ENCODE data around the gene FAM3D. TPM values are rescaled to one million over a fixed set of nuclear protein-coding genes. Genes with fewer than 3 reads are reported as not detected.

FAM3D gene
- total RNA-seq, 1 experiment from 2014 or later, result 0.32 TPM

GRCh38 chr3:58626841-58627569, 39.6 kb downstream of the FAM3D start:
- H3K4me2 ChIP-seq (ENCODE audit: low read length), result no peak overlapping the region
- TF ChIP-seq SIN3A (IDR thresholded peaks at IDR 0.05; ENCODE audit: low read depth) (no peak), CTCF (IDR thresholded peaks at IDR 0.05 in 2 of 3, conservative IDR thresholded peaks at IDR 0.05 in 1 of 3; ENCODE audit: borderline replicate concordance in 1 of 3, insufficient read depth in 1 of 3, low read depth in 2 of 3, low read length in 2 of 3) (no peak), EGR1 (IDR thresholded peaks at IDR 0.05; ENCODE audit: low read depth) (no peak), REST (IDR thresholded peaks at IDR 0.05; ENCODE audit: low read depth) (no peak), EZH2 (IDR thresholded peaks at IDR 0.05) (no peak), POLR2A (IDR thresholded peaks at IDR 0.05; ENCODE audit: borderline replicate concordance, extremely low read depth, insufficient read depth, insufficient read length) (no peak), JUND (IDR thresholded peaks at IDR 0.05) (no peak), RAD21 (IDR thresholded peaks at IDR 0.05; ENCODE audit: low read depth) (no peak), ZFX (IDR thresholded peaks at IDR 0.05) (no peak), SRF (IDR thresholded peaks at IDR 0.05; ENCODE audit: low read depth) (no peak), ZBTB33 (IDR thresholded peaks at IDR 0.05; ENCODE audit: extremely low read depth, insufficient replicate concordance, low read length) (no peak), SP1 (IDR thresholded peaks at IDR 0.05; ENCODE audit: low read depth) (no peak), CEBPB (IDR thresholded peaks at IDR 0.05; ENCODE audit: low read depth) (no peak), ELF1 (IDR thresholded peaks at IDR 0.05; ENCODE audit: borderline replicate concordance, low read depth) (no peak), CBX3 (IDR thresholded peaks at IDR 0.05; ENCODE audit: low read depth) (no peak), EZH2phosphoT487 (IDR thresholded peaks at IDR 0.05; ENCODE audit: borderline replicate concordance) (no peak)
- TF ChIP-seq, protein P1, sequence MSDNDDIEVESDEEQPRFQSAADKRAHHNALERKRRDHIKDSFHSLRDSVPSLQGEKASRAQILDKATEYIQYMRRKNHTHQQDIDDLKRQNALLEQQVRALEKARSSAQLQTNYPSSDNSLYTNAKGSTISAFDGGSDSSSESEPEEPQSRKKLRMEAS (IDR thresholded peaks at IDR 0.05), result no peak
- TF ChIP-seq, protein P2, sequence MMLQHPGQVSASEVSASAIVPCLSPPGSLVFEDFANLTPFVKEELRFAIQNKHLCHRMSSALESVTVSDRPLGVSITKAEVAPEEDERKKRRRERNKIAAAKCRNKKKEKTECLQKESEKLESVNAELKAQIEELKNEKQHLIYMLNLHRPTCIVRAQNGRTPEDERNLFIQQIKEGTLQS (IDR thresholded peaks at IDR 0.05), result no peak
- no peaks in the 10 kb centered on the region for H3K9me2 ChIP-seq (ENCODE audit: insufficient read depth)
- ChIA-PET RAD21 (ENCODE audit: low non-redundant PET in 1 of 2, low total read pairs in 2 of 2, uncharacterized antibody in 2 of 2, unreplicated experiment in 2 of 2) (no interaction called here), CTCF (interaction anchor here (0.7 to 1.5 kb wide), 3 partner anchors 12 to 439 kb away, joined by 3 to 4 read pairs (median 4); no protein-coding TSS in a partner anchor), POLR2A (no interaction called here)
- intact Hi-C loops (cut with micrococcal nuclease), result no loop called here
- BruUV-seq (replicated peaks), result no TSS peak
- ATAC-seq (no peak), DNase-seq (ENCODE audit: low read depth, low spot score) (no peak)
- H3K9ac ChIP-seq (ENCODE audit: low read length), result no peak overlapping the region
- no peak overlapping the region for H3K27ac ChIP-seq (ENCODE audit: low read depth, low read length)
- H3K36me3 ChIP-seq (ENCODE audit: control insufficient read depth in 1 of 2, insufficient read depth in 2 of 2, low read length in 2 of 2), result no peaks in the 10 kb centered on the region
- H3K79me2 ChIP-seq (ENCODE audit: insufficient read depth, low read length), result no peaks in the 10 kb centered on the region
- no peaks in the 10 kb centered on the region for H3K9me3 ChIP-seq (ENCODE audit: control insufficient read depth in 1 of 2, insufficient read depth in 1 of 2, low read depth in 1 of 2, low read length in 2 of 2)
- H3K4me1 ChIP-seq (ENCODE audit: control insufficient read depth in 1 of 2, insufficient read depth in 2 of 2, low read length in 2 of 2), result peaks cover 0 to 3% of the 10 kb centered on the region in 2 experiments; a peak in 1 of 4 replicates
- no peaks in the 10 kb centered on the region for H4K20me1 ChIP-seq (ENCODE audit: insufficient read depth)
- H3K27me3 ChIP-seq (ENCODE audit: insufficient read depth, low read length), result no peaks in the 10 kb centered on the region
- H3K4me3 ChIP-seq (replicated peaks in 1 of 2; ENCODE audit: low read depth in 1 of 2, low read length in 2 of 2), result no peak overlapping the region
- no peak overlapping the region for H2AFZ ChIP-seq (ENCODE audit: low read depth, low read length, poor library complexity, severe bottlenecking)
